Right lobe of liver (tissue), 4 donors: ENCODE data around the gene EIF4E.

ENCODE experiments used
- POLR2A ChIP-seq: fragments of 450-650 bp; IDR thresholded peaks from one replicate; pipeline ENCODE4 v1.6.1; 2017; ENCODE audit warnings: antibody characterized with exemption, mild to moderate bottlenecking
- TF ChIP-seq, protein P1 (sequence below), 4 donors: fragments of 200-600 bp in 3 of 4; fragments of 450-650 bp in 1 of 4; IDR thresholded peaks; one replicate each; pipeline versions ENCODE4 v1.5.1 to v1.8.0; 2016 to 2022; ENCODE audit warnings: antibody characterized with exemption in 4 of 4, mild to moderate bottlenecking in 2 of 4
- donor health status: DM: no; HTN: no; CAD: no.
- donor health status: DM: no; HTN: no; CAD: no.
- donor health status: DM: no; HTN: yes; CAD: no.

DNA sequence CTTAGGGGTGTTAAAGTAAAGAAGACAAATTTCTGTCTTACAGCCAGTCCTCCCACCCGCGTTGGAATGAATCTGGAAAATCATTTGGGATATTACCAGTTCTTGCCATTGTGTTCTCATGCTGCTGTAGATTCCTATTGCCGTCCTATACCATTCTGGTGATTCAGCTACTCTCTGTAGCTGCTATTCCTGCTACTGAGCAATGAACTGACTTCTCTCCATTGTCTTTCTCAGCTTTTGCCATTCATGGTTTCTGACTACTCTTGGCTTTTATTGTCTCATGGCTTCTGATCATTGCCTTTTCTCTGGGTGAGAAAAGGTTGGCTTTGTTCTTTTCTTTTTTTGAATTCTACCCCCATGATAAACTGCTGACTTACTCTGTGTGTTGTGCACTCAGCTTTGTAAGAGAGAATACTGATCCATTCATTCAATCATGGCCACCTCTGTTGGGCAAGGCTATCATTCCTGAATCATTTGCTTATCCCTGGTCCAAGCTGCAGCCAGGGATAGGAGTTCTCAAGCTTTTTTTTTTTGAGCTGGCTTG is 38.9 kb upstream of the EIF4E start:
- TF ChIP-seq, protein P1, sequence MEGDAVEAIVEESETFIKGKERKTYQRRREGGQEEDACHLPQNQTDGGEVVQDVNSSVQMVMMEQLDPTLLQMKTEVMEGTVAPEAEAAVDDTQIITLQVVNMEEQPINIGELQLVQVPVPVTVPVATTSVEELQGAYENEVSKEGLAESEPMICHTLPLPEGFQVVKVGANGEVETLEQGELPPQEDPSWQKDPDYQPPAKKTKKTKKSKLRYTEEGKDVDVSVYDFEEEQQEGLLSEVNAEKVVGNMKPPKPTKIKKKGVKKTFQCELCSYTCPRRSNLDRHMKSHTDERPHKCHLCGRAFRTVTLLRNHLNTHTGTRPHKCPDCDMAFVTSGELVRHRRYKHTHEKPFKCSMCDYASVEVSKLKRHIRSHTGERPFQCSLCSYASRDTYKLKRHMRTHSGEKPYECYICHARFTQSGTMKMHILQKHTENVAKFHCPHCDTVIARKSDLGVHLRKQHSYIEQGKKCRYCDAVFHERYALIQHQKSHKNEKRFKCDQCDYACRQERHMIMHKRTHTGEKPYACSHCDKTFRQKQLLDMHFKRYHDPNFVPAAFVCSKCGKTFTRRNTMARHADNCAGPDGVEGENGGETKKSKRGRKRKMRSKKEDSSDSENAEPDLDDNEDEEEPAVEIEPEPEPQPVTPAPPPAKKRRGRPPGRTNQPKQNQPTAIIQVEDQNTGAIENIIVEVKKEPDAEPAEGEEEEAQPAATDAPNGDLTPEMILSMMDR (IDR thresholded peaks at IDR 0.05) = no peak
- TF ChIP-seq POLR2A = no peak
